Osteoblast (primary cell): Measurements from ENCODE around the gene TGFBRAP1. TPM values are rescaled to one million over a fixed set of nuclear protein-coding genes. Genes with fewer than 3 reads are reported as not detected.
"Not testable (repeated sequence)": the region's sequence is repeated elsewhere in the genome, so short reads cannot be mapped to it uniquely, and the experiment has no call there.

Experiments
- DNase-seq: peaks from one replicate; pipeline ENCODE4 v3.0.0; 2011; ENCODE audit warnings: low spot score, mixed read lengths; ENCODE audit not compliant: insufficient read length; ENCODE audit errors: missing footprints
- H2AFZ ChIP-seq: 2 replicates; pipeline ENCODE4 v1.6.0; 2011; ENCODE audit warnings: mild to moderate bottlenecking, low read length
- H3K27ac ChIP-seq: 2 replicates; pipeline ENCODE4 v1.5.1; 2011; ENCODE audit warnings: mild to moderate bottlenecking, low read depth, low read length, moderate library complexity
- H3K27me3 ChIP-seq: 2 replicates; pipeline ENCODE4 v1.6.0; 2012; ENCODE audit warnings: mild to moderate bottlenecking, control low read depth, inconsistent platforms, low read length, moderate library complexity; ENCODE audit not compliant: insufficient read depth
- H3K36me3 ChIP-seq: 2 replicates; pipeline ENCODE4 v1.5.1; 2011; ENCODE audit warnings: mild to moderate bottlenecking, low read length, control low read depth, moderate library complexity; ENCODE audit not compliant: insufficient read depth
- H3K4me1 ChIP-seq: 2 replicates; pipeline ENCODE4 v1.5.1; 2011; ENCODE audit warnings: mild to moderate bottlenecking, low read length, control low read depth, moderate library complexity; ENCODE audit not compliant: insufficient read depth
- H3K4me2 ChIP-seq: 2 replicates; pipeline ENCODE4 v1.6.0; 2011; ENCODE audit warnings: mild to moderate bottlenecking, low read length; ENCODE audit not compliant: insufficient read depth
- H3K4me3 ChIP-seq: fragments of 200-600 bp; sonication (generic); 3 replicates; pipeline ENCODE4 v1.5.1; 2012; ENCODE audit warnings: mild to moderate bottlenecking, low read length, inconsistent platforms; ENCODE audit not compliant: insufficient read depth
- H3K79me2 ChIP-seq: 2 replicates; pipeline ENCODE4 v1.6.0; 2012; ENCODE audit warnings: mild to moderate bottlenecking, low read length, control low read depth, inconsistent platforms; ENCODE audit not compliant: insufficient read depth
- H3K9me3 ChIP-seq: 2 replicates; pipeline ENCODE4 v1.5.1; 2011; ENCODE audit warnings: low read depth, low read length, control low read depth
- H4K20me1 ChIP-seq: 2 replicates; pipeline ENCODE4 v1.6.0; 2012; ENCODE audit warnings: mild to moderate bottlenecking, low read length, control low read depth; ENCODE audit not compliant: insufficient read depth
- total RNA-seq: library from RNA; depleted of rRNA; stranded (reverse); fragments of >200 nt; gene quantifications from 2 replicates; pipeline ENCODE4 v1.2.3, GENCODE V29; 2012
- TF ChIP-seq, protein P1 (sequence below): IDR thresholded peaks from 2 replicates; pipeline ENCODE4 v1.5.1; 2011; ENCODE audit warnings: mild to moderate bottlenecking, low read depth, low read length, moderate library complexity; ENCODE audit errors: extremely low read depth

The TGFBRAP1 gene
- total RNA-seq, 1 donor, result 32.6 TPM

- Histone ChIP-seq H3K4me1 (peaks cover 6% of the 10 kb centered on the region), H3K4me3 (no peak overlapping the region), H3K36me3 (no peaks in the 10 kb centered on the region)
Observed at GRCh38 chr2:105255979-105256378, 73.6 kb downstream of the TGFBRAP1 start.

GRCh38 chr2:105254531-105255210, 74.9 kb downstream of the TGFBRAP1 start:
- no peaks in the 10 kb centered on the region for H3K79me2 ChIP-seq
- no peaks in the 10 kb centered on the region for H3K4me1 ChIP-seq
- H3K9me3 ChIP-seq, result no peaks in the 10 kb centered on the region
- DNase-seq, result no peak
- H3K4me3 ChIP-seq, result no peak overlapping the region
- H4K20me1 ChIP-seq, result no peaks in the 10 kb centered on the region
- TF ChIP-seq, protein P1, sequence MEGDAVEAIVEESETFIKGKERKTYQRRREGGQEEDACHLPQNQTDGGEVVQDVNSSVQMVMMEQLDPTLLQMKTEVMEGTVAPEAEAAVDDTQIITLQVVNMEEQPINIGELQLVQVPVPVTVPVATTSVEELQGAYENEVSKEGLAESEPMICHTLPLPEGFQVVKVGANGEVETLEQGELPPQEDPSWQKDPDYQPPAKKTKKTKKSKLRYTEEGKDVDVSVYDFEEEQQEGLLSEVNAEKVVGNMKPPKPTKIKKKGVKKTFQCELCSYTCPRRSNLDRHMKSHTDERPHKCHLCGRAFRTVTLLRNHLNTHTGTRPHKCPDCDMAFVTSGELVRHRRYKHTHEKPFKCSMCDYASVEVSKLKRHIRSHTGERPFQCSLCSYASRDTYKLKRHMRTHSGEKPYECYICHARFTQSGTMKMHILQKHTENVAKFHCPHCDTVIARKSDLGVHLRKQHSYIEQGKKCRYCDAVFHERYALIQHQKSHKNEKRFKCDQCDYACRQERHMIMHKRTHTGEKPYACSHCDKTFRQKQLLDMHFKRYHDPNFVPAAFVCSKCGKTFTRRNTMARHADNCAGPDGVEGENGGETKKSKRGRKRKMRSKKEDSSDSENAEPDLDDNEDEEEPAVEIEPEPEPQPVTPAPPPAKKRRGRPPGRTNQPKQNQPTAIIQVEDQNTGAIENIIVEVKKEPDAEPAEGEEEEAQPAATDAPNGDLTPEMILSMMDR, result no peak
- no peaks in the 10 kb centered on the region for H3K27me3 ChIP-seq
- H2AFZ ChIP-seq, result no peak overlapping the region
- no peak overlapping the region for H3K4me2 ChIP-seq
- H3K36me3 ChIP-seq, result no peaks in the 10 kb centered on the region
- no peak overlapping the region for H3K27ac ChIP-seq

More at GRCh38 chr2:105255979-105256378, 73.6 kb downstream of the TGFBRAP1 start:
- no peak for DNase-seq
- TF ChIP-seq, protein P1, result no peak
- Histone ChIP-seq H2AFZ (no peak overlapping the region), H3K27me3 (no peaks in the 10 kb centered on the region), H3K79me2 (no peaks in the 10 kb centered on the region), H3K4me2 (no peak overlapping the region), H3K27ac (no peak overlapping the region), H3K9me3 (no peaks in the 10 kb centered on the region), H4K20me1 (no peaks in the 10 kb centered on the region)

DNA sequence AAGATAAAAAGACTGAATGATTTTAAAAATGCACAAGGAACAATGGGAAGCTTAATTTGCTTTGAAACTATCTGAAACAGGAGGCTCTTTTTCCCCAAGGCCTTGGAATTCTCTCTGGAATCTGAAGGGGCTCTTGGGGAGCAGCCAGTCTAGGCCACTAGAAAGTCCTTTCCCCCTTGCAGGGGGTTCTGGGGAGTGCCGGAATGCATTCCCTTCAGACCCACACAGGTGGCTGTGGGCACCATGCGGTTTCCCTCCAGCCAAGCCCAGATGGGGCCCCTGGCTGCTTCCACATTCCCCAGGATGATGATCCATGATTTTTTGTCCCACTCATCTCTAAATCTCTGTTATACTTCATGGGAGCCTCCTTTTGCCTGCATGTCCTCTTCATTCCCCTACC, 77.3 kb downstream of the TGFBRAP1 start:
- H4K20me1 ChIP-seq, result no peaks in the 10 kb centered on the region
- no peaks in the 10 kb centered on the region for H3K9me3 ChIP-seq
- no peak overlapping the region for H3K4me3 ChIP-seq
- DNase-seq, result no peak
- H3K27me3 ChIP-seq, result peaks cover 9% of the 10 kb centered on the region
- no peaks in the 10 kb centered on the region for H3K36me3 ChIP-seq
- H2AFZ ChIP-seq, result no peak overlapping the region
- no peaks in the 10 kb centered on the region for H3K79me2 ChIP-seq
- no peak overlapping the region for H3K27ac ChIP-seq
- no peak overlapping the region for H3K4me2 ChIP-seq
- TF ChIP-seq, protein P1, result no peak
- no peaks in the 10 kb centered on the region for H3K4me1 ChIP-seq

- not testable (repeated sequence) for H3K9me3 ChIP-seq, H3K4me2 ChIP-seq, H3K27ac ChIP-seq, H4K20me1 ChIP-seq, H2AFZ ChIP-seq, DNase-seq, H3K36me3 ChIP-seq, H3K4me3 ChIP-seq, H3K4me1 ChIP-seq, H3K79me2 ChIP-seq, H3K27me3 ChIP-seq
Observed at GRCh38 chr2:105251016-105251648, 78.4 kb downstream of the TGFBRAP1 start.
